ENCODE results near the gene FAM193A. TPM values are rescaled to one million over a fixed set of nuclear protein-coding genes. Genes with fewer than 3 reads are reported as not detected.
A peak's percentile ranks its signal among the peaks of the same experiment; 100 is the strongest.

Gene FAM193A
- total RNA-seq, 4 donors from 2014 or later = 16.7 to 18.9 (median 18.0) TPM

GRCh38 chr4:2489081-2489805, 47.2 kb upstream of the FAM193A start:
- Histone ChIP-seq H3K4me3 (no peak overlapping the region), H3K27ac (peak overlapping the region in 1 of 4 donors; percentile 9), H3K4me1 (peaks cover 21 to 31% of the 10 kb centered on the region in 2 donors), H3K9me3 (no peaks in the 10 kb centered on the region), H3K27me3 (no peaks in the 10 kb centered on the region), H3K36me3 (peaks cover 0 to 19% of the 10 kb centered on the region in 2 donors)
- TF ChIP-seq POLR2A (IDR thresholded peaks at IDR 0.05) = no peak
- TF ChIP-seq, protein P1, sequence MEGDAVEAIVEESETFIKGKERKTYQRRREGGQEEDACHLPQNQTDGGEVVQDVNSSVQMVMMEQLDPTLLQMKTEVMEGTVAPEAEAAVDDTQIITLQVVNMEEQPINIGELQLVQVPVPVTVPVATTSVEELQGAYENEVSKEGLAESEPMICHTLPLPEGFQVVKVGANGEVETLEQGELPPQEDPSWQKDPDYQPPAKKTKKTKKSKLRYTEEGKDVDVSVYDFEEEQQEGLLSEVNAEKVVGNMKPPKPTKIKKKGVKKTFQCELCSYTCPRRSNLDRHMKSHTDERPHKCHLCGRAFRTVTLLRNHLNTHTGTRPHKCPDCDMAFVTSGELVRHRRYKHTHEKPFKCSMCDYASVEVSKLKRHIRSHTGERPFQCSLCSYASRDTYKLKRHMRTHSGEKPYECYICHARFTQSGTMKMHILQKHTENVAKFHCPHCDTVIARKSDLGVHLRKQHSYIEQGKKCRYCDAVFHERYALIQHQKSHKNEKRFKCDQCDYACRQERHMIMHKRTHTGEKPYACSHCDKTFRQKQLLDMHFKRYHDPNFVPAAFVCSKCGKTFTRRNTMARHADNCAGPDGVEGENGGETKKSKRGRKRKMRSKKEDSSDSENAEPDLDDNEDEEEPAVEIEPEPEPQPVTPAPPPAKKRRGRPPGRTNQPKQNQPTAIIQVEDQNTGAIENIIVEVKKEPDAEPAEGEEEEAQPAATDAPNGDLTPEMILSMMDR (IDR thresholded peaks at IDR 0.05 in 4 of 5, conservative IDR thresholded peaks at IDR 0.05 in 1 of 5) = no peak
- intact Hi-C loops (cut with DNase I; ENCODE audit: low total_unique reads) = no loop called here
- no peak for DNase-seq
- in situ Hi-C loops (cut with MboI; ENCODE audit: low sequenced_read_pairs in 4 of 4) = no loop called here
- no peak for ATAC-seq

- no peaks in the 10 kb centered on the region for H3K27me3 ChIP-seq
- intact Hi-C loops (cut with DNase I; ENCODE audit: low total_unique reads) = no loop called here
- H3K36me3 ChIP-seq = peaks cover 0 to 19% of the 10 kb centered on the region in 2 donors
- no peak for DNase-seq
- H3K4me3 ChIP-seq = no peak overlapping the region
- peaks cover 20 to 24% of the 10 kb centered on the region in 2 donors for H3K4me1 ChIP-seq
- no peak for TF ChIP-seq POLR2A (IDR thresholded peaks at IDR 0.05)
- TF ChIP-seq, protein P1 (IDR thresholded peaks at IDR 0.05 in 4 of 5, conservative IDR thresholded peaks at IDR 0.05 in 1 of 5) = no peak
- H3K9me3 ChIP-seq = no peaks in the 10 kb centered on the region
- ATAC-seq = no peak
- H3K27ac ChIP-seq = peak overlapping the region in 1 of 4 donors; percentile 9
- in situ Hi-C loops (cut with MboI; ENCODE audit: low sequenced_read_pairs in 4 of 4) = no loop called here
Observed at GRCh38 chr4:2489841-2490552, 46.5 kb upstream of the FAM193A start.

DNA sequence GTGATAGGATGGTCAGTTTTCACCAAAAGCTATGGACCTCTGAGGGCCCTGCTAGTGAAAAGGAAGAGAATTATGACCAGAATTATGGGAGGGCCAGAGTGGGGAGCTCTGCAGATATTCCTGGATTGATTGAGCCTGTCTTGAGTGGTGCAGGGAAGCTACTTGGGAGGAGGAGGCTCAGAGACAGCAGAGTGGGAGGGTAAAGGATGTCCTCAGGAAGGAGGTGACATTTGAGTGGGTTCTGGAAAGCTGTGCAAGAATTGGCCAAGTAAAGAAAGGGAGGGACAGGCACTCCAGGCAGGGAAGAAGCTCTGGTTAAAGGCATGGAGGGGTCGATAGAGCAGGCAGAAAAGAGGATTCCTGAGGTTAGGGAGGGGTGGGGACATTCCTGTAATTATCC, 43.5 kb upstream of the FAM193A start:
- Histone ChIP-seq H3K27ac (no peak overlapping the region), H3K9me3 (no peaks in the 10 kb centered on the region), H3K4me3 (no peak overlapping the region), H3K27me3 (no peaks in the 10 kb centered on the region), H3K4me1 (peaks cover 6 to 15% of the 10 kb centered on the region in 2 donors), H3K36me3 (peaks cover 0 to 33% of the 10 kb centered on the region in 2 donors)
- in situ Hi-C loops (cut with MboI; ENCODE audit: low sequenced_read_pairs in 4 of 4) = no loop called here
- intact Hi-C loops (cut with DNase I; ENCODE audit: low total_unique reads) = no loop called here
- TF ChIP-seq, protein P1 (IDR thresholded peaks at IDR 0.05 in 4 of 5, conservative IDR thresholded peaks at IDR 0.05 in 1 of 5) = no peak
- no peak for TF ChIP-seq POLR2A (IDR thresholded peaks at IDR 0.05)
- DNase-seq (no peak), ATAC-seq (no peak)

DNA sequence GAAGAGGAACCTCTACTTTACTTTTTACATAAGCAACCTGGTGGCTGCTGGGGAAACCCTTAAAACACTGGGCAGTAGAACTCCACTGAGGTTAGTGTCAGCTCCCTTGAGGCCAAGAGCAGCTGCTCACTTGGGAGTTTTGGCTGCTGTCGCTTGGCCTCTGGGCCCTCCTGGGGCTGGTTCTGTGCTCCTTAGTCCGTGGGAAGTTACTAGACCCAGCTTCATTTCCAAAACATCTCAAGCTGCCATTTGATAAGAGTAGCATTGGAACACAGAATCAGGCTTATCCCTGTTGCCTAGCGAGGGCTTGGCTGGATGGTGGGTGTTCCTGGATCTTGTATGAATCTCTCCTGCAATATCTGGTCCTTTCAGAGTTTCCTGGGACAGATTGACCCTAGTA, 41.5 kb upstream of the FAM193A start:
- H3K36me3 ChIP-seq = peaks cover 0 to 53% of the 10 kb centered on the region in 2 donors
- ATAC-seq (peak in 1 of 2 donors; percentile 31), DNase-seq (no peak)
- intact Hi-C loops (cut with DNase I; ENCODE audit: low total_unique reads) = no loop called here
- H3K27ac ChIP-seq = peak overlapping the region in 2 of 4 donors; percentile 15 to 49
- H3K4me3 ChIP-seq = no peak overlapping the region
- TF ChIP-seq POLR2A (IDR thresholded peaks at IDR 0.05) = no peak
- TF ChIP-seq, protein P1 (IDR thresholded peaks at IDR 0.05 in 4 of 5, conservative IDR thresholded peaks at IDR 0.05 in 1 of 5) = no peak
- H3K4me1 ChIP-seq = peaks cover 6 to 9% of the 10 kb centered on the region in 2 donors
- H3K9me3 ChIP-seq = no peaks in the 10 kb centered on the region
- in situ Hi-C loops (cut with MboI; ENCODE audit: low sequenced_read_pairs in 4 of 4) = no loop called here
- no peaks in the 10 kb centered on the region for H3K27me3 ChIP-seq

Data from gastrocnemius medialis (tissue), 4 donors.